Left lung (tissue), 10 donors: Measurements from ENCODE around the gene TUBB3. TPM values are rescaled to one million over a fixed set of nuclear protein-coding genes. Genes with fewer than 3 reads are reported as not detected.
A peak's percentile ranks its signal among the peaks of the same experiment; 100 is the strongest.
"Not testable (repeated sequence)": the region's sequence is repeated elsewhere in the genome, so short reads cannot be mapped to it uniquely, and the experiment has no call there.

ENCODE experiments used
- ATAC-seq: fragments of 200-7000 bp; cut with Tn5 transposase; one replicate; pipeline ENCODE4 v1.9.1; 2020; ENCODE audit warnings: moderate library complexity
- DNase-seq, 4 donors: peaks; one replicate each; pipeline ENCODE4 v3.0.0-alpha.2; 2013 to 2020
- H3K27ac ChIP-seq, 2 donors: fragments of 200-600 bp; sonication (generic) in 1 of 2; one replicate each; pipeline versions ENCODE4 v1.5.0 to v1.8.0; 2020 to 2021
- H3K27me3 ChIP-seq, 2 donors: fragments of 200-600 bp; sonication (generic) in 1 of 2; one replicate each; pipeline versions ENCODE4 v1.5.0 to v1.8.0; 2020 to 2021
- H3K36me3 ChIP-seq, 2 donors: fragments of 200-600 bp; sonication (generic) in 1 of 2; one replicate each; pipeline versions ENCODE4 v1.5.0 to v1.8.0; 2020 to 2021
- H3K4me1 ChIP-seq, 2 donors: fragments of 200-600 bp; one replicate each; pipeline ENCODE4 v1.8.0; 2021
- H3K4me3 ChIP-seq, 2 donors: fragments of 200-600 bp; sonication (generic) in 1 of 2; one replicate each; pipeline versions ENCODE4 v1.5.0 to v1.8.0; 2020 to 2021; ENCODE audit warnings: mild to moderate bottlenecking in 1 of 2
- H3K9me3 ChIP-seq, 2 donors: fragments of 200-600 bp; sonication (generic) in 1 of 2; one replicate each; pipeline versions ENCODE4 v1.5.0 to v1.8.0; 2020 to 2021
- intact Hi-C, 2 donors: fragments of 100-400 bp; cut with DNase I; formaldehyde crosslinking; loops; one replicate each; pipeline versions ENCODE4 v1.11.2 to v1.14.2; 2022
- polyA plus RNA-seq, 6 donors: library from polyadenylated mRNA; unstranded; fragments of 120-200 nt; gene quantifications; one replicate each; pipeline ENCODE4 v1.2.1, GENCODE V29; 2013; ENCODE audit not compliant: insufficient read length in 6 of 6
- total RNA-seq, 2 donors: library from RNA; stranded (reverse); fragmentation: NEBNext Ultra II Directional; extraction: Animal tissue kit (Norgen Biotek cat#: 25700); gene quantifications; one replicate each; pipeline ENCODE4 v1.2.1, GENCODE V29; 2021
- TF ChIP-seq, protein P1 (sequence below), 2 donors: fragments of 200-600 bp; sonication (generic) in 1 of 2; IDR thresholded peaks; one replicate each; pipeline versions ENCODE4 v1.5.0 to v1.8.0; 2021; ENCODE audit warnings: antibody characterized with exemption in 2 of 2
- donor health status: DM: no; HTN: yes; CAD: no.
- donor health status: DM: no; HTN: no; CAD: no.

The TUBB3 gene
- total and polyA plus RNA-seq, 8 donors, result 2.7 to 54.2 (median 8.3) TPM

DNA sequence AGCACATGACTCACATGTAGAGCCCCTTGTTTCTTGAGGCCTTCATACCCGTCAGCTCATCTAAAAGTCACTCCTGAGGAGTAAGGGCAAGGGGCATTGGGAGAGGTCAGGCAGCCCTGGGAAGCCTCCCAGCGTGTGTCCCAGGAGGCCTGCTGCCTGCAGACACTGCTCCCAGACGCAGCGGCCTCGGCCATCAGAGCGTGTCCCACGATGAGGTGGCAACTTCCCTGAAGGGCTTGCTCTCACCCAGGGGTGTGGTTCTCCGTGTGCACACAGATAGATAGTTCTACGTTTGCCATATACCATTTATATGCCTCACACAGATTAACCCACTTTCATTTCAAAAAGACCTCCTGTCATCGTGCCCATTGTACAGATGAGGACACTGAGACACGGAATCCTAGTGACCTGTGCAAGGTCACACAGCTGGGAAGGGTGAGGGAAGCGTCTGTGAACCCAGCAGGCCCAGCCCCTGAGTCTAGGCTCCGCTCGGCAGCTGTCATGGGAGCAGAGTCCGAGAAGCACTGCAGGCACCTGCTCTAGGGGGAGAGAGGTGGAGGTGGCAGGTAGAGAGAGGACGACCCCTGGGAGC is 8.3 kb downstream of the TUBB3 start:
- Histone ChIP-seq H3K36me3 (no peaks in the 10 kb centered on the region), H3K27me3 (peaks cover 0 to 40% of the 10 kb centered on the region in 2 donors), H3K9me3 (no peaks in the 10 kb centered on the region), H3K4me3 (no peak overlapping the region), H3K4me1 (peaks cover 0 to 3% of the 10 kb centered on the region in 2 donors), H3K27ac (no peak overlapping the region)
- DNase-seq, result no peak
- intact Hi-C loops, result no loop called here
- no peak for ATAC-seq
- TF ChIP-seq, protein P1, sequence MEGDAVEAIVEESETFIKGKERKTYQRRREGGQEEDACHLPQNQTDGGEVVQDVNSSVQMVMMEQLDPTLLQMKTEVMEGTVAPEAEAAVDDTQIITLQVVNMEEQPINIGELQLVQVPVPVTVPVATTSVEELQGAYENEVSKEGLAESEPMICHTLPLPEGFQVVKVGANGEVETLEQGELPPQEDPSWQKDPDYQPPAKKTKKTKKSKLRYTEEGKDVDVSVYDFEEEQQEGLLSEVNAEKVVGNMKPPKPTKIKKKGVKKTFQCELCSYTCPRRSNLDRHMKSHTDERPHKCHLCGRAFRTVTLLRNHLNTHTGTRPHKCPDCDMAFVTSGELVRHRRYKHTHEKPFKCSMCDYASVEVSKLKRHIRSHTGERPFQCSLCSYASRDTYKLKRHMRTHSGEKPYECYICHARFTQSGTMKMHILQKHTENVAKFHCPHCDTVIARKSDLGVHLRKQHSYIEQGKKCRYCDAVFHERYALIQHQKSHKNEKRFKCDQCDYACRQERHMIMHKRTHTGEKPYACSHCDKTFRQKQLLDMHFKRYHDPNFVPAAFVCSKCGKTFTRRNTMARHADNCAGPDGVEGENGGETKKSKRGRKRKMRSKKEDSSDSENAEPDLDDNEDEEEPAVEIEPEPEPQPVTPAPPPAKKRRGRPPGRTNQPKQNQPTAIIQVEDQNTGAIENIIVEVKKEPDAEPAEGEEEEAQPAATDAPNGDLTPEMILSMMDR (IDR thresholded peaks at IDR 0.05), result no peak

DNA sequence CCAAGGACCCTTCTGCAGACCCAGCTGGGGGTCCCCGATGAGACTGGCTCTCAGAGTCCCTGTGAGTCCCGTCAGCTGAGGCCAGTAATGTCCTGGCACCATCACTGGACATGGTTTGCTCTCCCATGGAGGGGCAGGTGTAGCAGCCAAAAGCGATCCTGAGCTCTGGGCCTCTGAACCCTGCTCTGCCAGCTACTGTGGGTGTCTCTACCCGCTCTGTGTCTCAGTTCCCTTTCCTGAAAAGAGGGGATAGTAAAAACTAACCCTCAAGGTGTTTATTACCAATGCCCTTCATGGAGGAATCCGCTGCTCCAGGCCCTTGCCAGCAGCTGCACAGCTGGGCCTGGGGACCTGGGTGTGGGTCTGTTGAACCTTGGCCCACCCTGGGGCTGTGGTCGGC is 8.8 kb downstream of the TUBB3 start:
- no peak overlapping the region for H3K4me3 ChIP-seq
- DNase-seq (no peak), ATAC-seq (no peak)
- TF ChIP-seq, protein P1 (IDR thresholded peaks at IDR 0.05), result no peak
- no peak overlapping the region for H3K27ac ChIP-seq
- no peaks in the 10 kb centered on the region for H3K4me1 ChIP-seq
- peaks cover 0 to 34% of the 10 kb centered on the region in 2 donors for H3K27me3 ChIP-seq
- intact Hi-C loops, result no loop called here
- no peaks in the 10 kb centered on the region for H3K9me3 ChIP-seq
- H3K36me3 ChIP-seq, result no peaks in the 10 kb centered on the region

DNA sequence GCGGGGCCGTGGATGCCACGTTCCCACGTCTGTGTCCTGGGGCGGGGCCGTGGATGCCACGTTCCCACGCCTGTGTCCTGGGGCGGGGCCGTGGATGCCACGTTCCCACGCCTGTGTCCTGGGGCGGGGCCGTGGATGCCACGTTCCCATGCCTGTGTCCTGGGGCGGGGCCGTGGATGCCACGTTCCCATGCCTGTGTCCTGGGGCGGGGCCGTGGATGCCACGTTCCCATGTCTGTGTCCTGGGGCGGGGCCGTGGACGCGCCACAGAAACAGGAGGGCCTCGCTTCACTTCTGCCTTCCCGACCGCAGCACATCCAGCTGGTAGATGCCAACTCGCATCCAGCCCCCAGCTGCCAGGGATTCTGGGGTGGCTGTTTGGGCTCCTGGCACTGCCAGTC is 10.9 kb downstream of the TUBB3 start:
- peaks cover 0 to 14% of the 10 kb centered on the region in 2 donors for H3K27me3 ChIP-seq
- H3K4me1 ChIP-seq, DNase-seq, ATAC-seq, intact Hi-C loops, H3K4me3 ChIP-seq, H3K36me3 ChIP-seq, H3K9me3 ChIP-seq, H3K27ac ChIP-seq: not testable (repeated sequence)

DNA sequence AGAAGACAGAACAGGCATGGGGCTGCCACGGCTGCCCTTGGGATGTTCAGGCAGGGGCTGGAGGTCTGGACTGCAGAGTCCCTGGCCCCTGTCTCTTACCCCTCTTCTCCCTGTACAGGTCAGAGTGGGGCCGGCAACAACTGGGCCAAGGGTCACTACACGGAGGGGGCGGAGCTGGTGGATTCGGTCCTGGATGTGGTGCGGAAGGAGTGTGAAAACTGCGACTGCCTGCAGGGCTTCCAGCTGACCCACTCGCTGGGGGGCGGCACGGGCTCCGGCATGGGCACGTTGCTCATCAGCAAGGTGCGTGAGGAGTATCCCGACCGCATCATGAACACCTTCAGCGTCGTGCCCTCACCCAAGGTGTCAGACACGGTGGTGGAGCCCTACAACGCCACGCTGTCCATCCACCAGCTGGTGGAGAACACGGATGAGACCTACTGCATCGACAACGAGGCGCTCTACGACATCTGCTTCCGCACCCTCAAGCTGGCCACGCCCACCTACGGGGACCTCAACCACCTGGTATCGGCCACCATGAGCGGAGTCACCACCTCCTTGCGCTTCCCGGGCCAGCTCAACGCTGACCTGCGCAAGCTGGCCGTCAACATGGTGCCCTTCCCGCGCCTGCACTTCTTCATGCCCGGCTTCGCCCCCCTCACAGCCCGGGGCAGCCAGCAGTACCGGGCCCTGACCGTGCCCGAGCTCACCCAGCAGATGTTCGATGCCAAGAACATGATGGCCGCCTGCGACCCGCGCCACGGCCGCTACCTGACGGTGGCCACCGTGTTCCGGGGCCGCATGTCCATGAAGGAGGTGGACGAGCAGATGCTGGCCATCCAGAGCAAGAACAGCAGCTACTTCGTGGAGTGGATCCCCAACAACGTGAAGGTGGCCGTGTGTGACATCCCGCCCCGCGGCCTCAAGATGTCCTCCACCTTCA is 11.7 kb downstream of the TUBB3 start:
- H3K4me1 ChIP-seq, result no peaks in the 10 kb centered on the region
- TF ChIP-seq, protein P1 (IDR thresholded peaks at IDR 0.05), result no peak
- no peaks in the 10 kb centered on the region for H3K9me3 ChIP-seq
- no peak overlapping the region for H3K27ac ChIP-seq
- DNase-seq (peak in 1 of 4 donors; percentile 65), ATAC-seq (no peak)
- H3K4me3 ChIP-seq, result no peak overlapping the region
- no peaks in the 10 kb centered on the region for H3K36me3 ChIP-seq
- H3K27me3 ChIP-seq, result peaks cover 0 to 8% of the 10 kb centered on the region in 2 donors
- intact Hi-C loops, result no loop called here

DNA sequence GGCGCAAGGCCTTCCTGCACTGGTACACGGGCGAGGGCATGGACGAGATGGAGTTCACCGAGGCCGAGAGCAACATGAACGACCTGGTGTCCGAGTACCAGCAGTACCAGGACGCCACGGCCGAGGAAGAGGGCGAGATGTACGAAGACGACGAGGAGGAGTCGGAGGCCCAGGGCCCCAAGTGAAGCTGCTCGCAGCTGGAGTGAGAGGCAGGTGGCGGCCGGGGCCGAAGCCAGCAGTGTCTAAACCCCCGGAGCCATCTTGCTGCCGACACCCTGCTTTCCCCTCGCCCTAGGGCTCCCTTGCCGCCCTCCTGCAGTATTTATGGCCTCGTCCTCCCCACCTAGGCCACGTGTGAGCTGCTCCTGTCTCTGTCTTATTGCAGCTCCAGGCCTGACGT is 12.5 kb downstream of the TUBB3 start:
- ATAC-seq, H3K9me3 ChIP-seq, H3K36me3 ChIP-seq, H3K27me3 ChIP-seq, H3K4me1 ChIP-seq, intact Hi-C loops, H3K27ac ChIP-seq, H3K4me3 ChIP-seq: not testable (repeated sequence)
- peak in 1 of 4 donors; percentile 76 for DNase-seq

DNA sequence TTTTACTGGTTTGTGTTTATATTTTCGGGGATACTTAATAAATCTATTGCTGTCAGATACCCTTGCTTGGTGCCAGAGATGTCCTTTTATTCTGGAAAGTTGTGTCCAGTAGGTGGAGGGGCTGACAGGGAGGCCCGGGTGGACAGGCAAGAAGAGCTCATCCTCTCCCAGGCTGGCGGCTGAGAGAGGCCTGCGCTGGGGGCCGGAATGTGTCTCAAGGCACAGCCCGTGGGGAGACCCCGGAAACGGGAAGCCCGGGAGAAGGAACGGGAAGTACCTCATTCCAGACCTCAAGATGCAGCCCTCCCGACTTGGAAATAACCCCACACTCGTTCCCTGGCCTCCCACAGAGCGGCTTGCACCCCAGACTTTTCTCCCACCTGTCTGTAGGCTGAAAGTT is 12.9 kb downstream of the TUBB3 start:
- peaks cover 0 to 5% of the 10 kb centered on the region in 2 donors for H3K27me3 ChIP-seq
- H3K9me3 ChIP-seq, result no peaks in the 10 kb centered on the region
- H3K27ac ChIP-seq, result no peak overlapping the region
- no peaks in the 10 kb centered on the region for H3K36me3 ChIP-seq
- H3K4me3 ChIP-seq, result no peak overlapping the region
- H3K4me1 ChIP-seq, result no peaks in the 10 kb centered on the region
- TF ChIP-seq, protein P1 (IDR thresholded peaks at IDR 0.05), result no peak
- ATAC-seq (no peak), DNase-seq (no peak)
- intact Hi-C loops, result no loop called here
